ENCODE measurements around the gene SMIM7. TPM values are rescaled to one million over a fixed set of nuclear protein-coding genes. Genes with fewer than 3 reads are reported as not detected.
"Not testable (repeated sequence)": the region's sequence is repeated elsewhere in the genome, so short reads cannot be mapped to it uniquely, and the experiment has no call there.

SMIM7 gene
- total RNA-seq, 1 experiment from 2014 or later: 66.4 TPM

- peaks cover 0 to 6% of the 10 kb centered on the region in 2 experiments; a peak in 2 of 4 replicates for H3K4me1 ChIP-seq (ENCODE audit: control insufficient read depth in 1 of 2, insufficient read depth in 2 of 2, low read length in 2 of 2)
- TF ChIP-seq JUND (IDR thresholded peaks at IDR 0.05): no peak
- TF ChIP-seq EZH2 (IDR thresholded peaks at IDR 0.05): no peak
- TF ChIP-seq TCF7L2 (IDR thresholded peaks at IDR 0.05; ENCODE audit: borderline replicate concordance, extremely low read depth, insufficient read depth, insufficient read length): no peak
- TF ChIP-seq ATF3 (IDR thresholded peaks at IDR 0.05): no peak
- TF ChIP-seq, protein P1, sequence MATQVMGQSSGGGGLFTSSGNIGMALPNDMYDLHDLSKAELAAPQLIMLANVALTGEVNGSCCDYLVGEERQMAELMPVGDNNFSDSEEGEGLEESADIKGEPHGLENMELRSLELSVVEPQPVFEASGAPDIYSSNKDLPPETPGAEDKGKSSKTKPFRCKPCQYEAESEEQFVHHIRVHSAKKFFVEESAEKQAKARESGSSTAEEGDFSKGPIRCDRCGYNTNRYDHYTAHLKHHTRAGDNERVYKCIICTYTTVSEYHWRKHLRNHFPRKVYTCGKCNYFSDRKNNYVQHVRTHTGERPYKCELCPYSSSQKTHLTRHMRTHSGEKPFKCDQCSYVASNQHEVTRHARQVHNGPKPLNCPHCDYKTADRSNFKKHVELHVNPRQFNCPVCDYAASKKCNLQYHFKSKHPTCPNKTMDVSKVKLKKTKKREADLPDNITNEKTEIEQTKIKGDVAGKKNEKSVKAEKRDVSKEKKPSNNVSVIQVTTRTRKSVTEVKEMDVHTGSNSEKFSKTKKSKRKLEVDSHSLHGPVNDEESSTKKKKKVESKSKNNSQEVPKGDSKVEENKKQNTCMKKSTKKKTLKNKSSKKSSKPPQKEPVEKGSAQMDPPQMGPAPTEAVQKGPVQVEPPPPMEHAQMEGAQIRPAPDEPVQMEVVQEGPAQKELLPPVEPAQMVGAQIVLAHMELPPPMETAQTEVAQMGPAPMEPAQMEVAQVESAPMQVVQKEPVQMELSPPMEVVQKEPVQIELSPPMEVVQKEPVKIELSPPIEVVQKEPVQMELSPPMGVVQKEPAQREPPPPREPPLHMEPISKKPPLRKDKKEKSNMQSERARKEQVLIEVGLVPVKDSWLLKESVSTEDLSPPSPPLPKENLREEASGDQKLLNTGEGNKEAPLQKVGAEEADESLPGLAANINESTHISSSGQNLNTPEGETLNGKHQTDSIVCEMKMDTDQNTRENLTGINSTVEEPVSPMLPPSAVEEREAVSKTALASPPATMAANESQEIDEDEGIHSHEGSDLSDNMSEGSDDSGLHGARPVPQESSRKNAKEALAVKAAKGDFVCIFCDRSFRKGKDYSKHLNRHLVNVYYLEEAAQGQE (IDR thresholded peaks at IDR 0.05; ENCODE audit: low read depth): no peak
- no peak for TF ChIP-seq ZFX (IDR thresholded peaks at IDR 0.05)
- no peak for TF ChIP-seq RAD21 (IDR thresholded peaks at IDR 0.05; ENCODE audit: low read depth)
- no peak for TF ChIP-seq SIN3A (IDR thresholded peaks at IDR 0.05; ENCODE audit: low read depth)
- TF ChIP-seq, protein P2, sequence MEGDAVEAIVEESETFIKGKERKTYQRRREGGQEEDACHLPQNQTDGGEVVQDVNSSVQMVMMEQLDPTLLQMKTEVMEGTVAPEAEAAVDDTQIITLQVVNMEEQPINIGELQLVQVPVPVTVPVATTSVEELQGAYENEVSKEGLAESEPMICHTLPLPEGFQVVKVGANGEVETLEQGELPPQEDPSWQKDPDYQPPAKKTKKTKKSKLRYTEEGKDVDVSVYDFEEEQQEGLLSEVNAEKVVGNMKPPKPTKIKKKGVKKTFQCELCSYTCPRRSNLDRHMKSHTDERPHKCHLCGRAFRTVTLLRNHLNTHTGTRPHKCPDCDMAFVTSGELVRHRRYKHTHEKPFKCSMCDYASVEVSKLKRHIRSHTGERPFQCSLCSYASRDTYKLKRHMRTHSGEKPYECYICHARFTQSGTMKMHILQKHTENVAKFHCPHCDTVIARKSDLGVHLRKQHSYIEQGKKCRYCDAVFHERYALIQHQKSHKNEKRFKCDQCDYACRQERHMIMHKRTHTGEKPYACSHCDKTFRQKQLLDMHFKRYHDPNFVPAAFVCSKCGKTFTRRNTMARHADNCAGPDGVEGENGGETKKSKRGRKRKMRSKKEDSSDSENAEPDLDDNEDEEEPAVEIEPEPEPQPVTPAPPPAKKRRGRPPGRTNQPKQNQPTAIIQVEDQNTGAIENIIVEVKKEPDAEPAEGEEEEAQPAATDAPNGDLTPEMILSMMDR (IDR thresholded peaks at IDR 0.05 in 2 of 3, conservative IDR thresholded peaks at IDR 0.05 in 1 of 3; ENCODE audit: borderline replicate concordance in 1 of 3, insufficient read depth in 1 of 3, low read depth in 2 of 3, low read length in 2 of 3): no peak
- H3K9ac ChIP-seq (ENCODE audit: low read length): no peak overlapping the region
- no peak overlapping the region for H3K27ac ChIP-seq (ENCODE audit: low read depth, low read length)
- H3K9me2 ChIP-seq (ENCODE audit: insufficient read depth): no peaks in the 10 kb centered on the region
- ATAC-seq: no peak
- no peak overlapping the region for H3K4me3 ChIP-seq (replicated peaks in 1 of 2; ENCODE audit: low read depth in 1 of 2, low read length in 2 of 2)
- DNase-seq (ENCODE audit: low read depth, low spot score): no peak
- no peaks in the 10 kb centered on the region for H3K27me3 ChIP-seq (ENCODE audit: insufficient read depth, low read length)
- H4K20me1 ChIP-seq (ENCODE audit: insufficient read depth): no peaks in the 10 kb centered on the region
- no peak overlapping the region for H2AFZ ChIP-seq (ENCODE audit: low read depth, low read length, poor library complexity, severe bottlenecking)
- CTCF ChIA-PET: no interaction called here
- no peaks in the 10 kb centered on the region; the same call in 1 of the 2 replicates for H3K79me2 ChIP-seq (ENCODE audit: insufficient read depth, low read length)
- RAD21 ChIA-PET (ENCODE audit: low non-redundant PET in 1 of 2, low total read pairs in 2 of 2, uncharacterized antibody in 2 of 2, unreplicated experiment in 2 of 2): no interaction called here
- no peaks in the 10 kb centered on the region for H3K36me3 ChIP-seq (ENCODE audit: control insufficient read depth in 1 of 2, insufficient read depth in 2 of 2, low read length in 2 of 2)
- no TSS peak for BruUV-seq (replicated peaks)
- POLR2A ChIA-PET: interaction anchor here (1.6 kb wide), 1 partner anchor 10 kb away, joined by 5 read pairs; the partner anchor contains the start of genes SMIM7 and TMEM38A
- no peaks in the 10 kb centered on the region for H3K9me3 ChIP-seq (ENCODE audit: control insufficient read depth in 1 of 2, insufficient read depth in 1 of 2, low read depth in 1 of 2, low read length in 2 of 2)
- intact Hi-C loops (cut with micrococcal nuclease): no loop called here
- no peak overlapping the region for H3K4me2 ChIP-seq (ENCODE audit: low read length)
Observed at GRCh38 chr19:16670291-16670690, 10.3 kb upstream of the SMIM7 start.

DNA sequence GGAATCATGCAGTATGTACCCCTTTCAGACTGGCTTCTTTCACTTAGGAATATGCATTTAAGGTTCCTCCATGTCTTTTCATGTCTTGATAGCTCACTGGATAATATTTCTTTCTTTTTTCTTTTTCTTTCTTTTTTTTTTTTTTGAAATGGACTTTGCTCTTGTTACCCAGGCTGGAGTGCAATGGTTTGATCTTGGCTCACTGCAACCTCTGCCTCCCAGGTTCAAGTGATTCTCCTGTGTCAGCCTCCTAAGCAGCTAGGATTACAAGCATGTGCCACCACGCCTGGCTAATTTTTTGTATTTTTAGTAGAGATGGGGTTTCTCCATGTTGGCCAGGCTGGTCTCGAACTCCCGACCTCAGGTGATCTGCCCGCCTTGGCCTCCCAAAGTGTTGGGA lies 8.8 kb upstream of the SMIM7 start:
- H3K27me3 ChIP-seq (ENCODE audit: insufficient read depth, low read length); H4K20me1 ChIP-seq (ENCODE audit: insufficient read depth); ATAC-seq; H3K4me1 ChIP-seq (ENCODE audit: control insufficient read depth in 1 of 2, insufficient read depth in 2 of 2, low read length in 2 of 2); H3K36me3 ChIP-seq (ENCODE audit: control insufficient read depth in 1 of 2, insufficient read depth in 2 of 2, low read length in 2 of 2); RAD21 ChIA-PET (ENCODE audit: low non-redundant PET in 1 of 2, low total read pairs in 2 of 2, uncharacterized antibody in 2 of 2, unreplicated experiment in 2 of 2); H3K79me2 ChIP-seq (ENCODE audit: insufficient read depth, low read length); DNase-seq (ENCODE audit: low read depth, low spot score); H3K27ac ChIP-seq (ENCODE audit: low read depth, low read length); H3K4me2 ChIP-seq (ENCODE audit: low read length); H3K9me3 ChIP-seq (ENCODE audit: control insufficient read depth in 1 of 2, insufficient read depth in 1 of 2, low read depth in 1 of 2, low read length in 2 of 2); intact Hi-C loops (cut with micrococcal nuclease); BruUV-seq (replicated peaks); H3K4me3 ChIP-seq (replicated peaks in 1 of 2; ENCODE audit: low read depth in 1 of 2, low read length in 2 of 2); H3K9ac ChIP-seq (ENCODE audit: low read length); H3K9me2 ChIP-seq (ENCODE audit: insufficient read depth); H2AFZ ChIP-seq (ENCODE audit: low read depth, low read length, poor library complexity, severe bottlenecking); CTCF ChIA-PET: not testable (repeated sequence)
- POLR2A ChIA-PET: interaction anchor here (0.6 to 1.6 kb wide), 2 partner anchors 8 to 374 kb away, joined by 4 to 5 read pairs; partner anchors contain the start of genes SMIM7 and TMEM38A
